Fibroblast of peridontal ligament (primary cell): Measurements from ENCODE around the gene PGA4.
"Not testable (repeated sequence)": the region's sequence is repeated elsewhere in the genome, so short reads cannot be mapped to it uniquely, and the experiment has no call there.

ENCODE experiments used
- DNase-seq: peaks from one replicate; pipeline ENCODE4 v3.0.0-alpha.2; 2010; ENCODE audit errors: extremely low read depth

Gene PGA4

DNA sequence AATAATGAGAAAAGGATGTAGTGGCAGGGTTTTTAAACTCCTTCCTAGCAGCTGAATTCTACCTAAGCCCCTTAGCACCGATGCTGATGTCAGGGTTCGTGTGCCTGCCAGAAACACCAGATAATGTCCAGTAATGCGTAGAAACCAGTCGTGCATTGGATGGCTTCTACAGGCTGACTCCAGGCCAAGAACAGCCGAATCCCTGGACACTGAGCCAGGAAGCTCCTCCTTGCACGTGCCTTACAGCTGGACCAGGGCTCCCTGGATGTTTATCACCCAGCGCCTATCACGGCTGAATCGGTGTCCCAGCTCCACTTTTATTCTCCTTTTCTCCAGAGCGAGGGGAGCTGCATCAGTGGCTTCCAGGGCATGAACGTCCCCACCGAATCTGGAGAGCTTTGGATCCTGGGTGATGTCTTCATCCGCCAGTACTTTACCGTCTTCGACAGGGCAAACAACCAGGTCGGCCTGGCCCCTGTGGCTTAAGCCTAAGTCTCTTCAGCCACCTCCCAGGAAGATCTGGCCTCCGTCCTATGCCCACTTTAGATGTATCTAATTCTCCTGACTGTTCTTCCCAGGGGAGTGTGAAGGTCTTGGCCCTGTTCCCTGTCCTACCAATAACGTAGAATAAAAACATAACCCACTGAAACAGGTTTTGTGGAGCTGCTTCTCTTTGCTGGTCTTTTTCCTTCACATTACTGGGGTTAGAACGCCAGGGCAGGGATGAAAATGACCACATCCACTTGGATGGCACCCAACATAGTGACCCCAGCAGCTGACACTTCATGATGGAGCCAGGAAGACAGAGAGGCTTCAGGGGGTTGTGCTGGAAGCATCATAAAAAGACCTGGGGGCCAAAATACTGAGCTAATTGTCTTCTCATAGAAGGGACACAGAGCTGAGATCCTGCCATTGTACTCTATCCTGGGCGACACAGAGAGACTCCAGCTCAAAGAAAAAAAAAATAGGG is 28.9 kb downstream of the PGA4 start:
- DNase-seq: not testable (repeated sequence)

DNA sequence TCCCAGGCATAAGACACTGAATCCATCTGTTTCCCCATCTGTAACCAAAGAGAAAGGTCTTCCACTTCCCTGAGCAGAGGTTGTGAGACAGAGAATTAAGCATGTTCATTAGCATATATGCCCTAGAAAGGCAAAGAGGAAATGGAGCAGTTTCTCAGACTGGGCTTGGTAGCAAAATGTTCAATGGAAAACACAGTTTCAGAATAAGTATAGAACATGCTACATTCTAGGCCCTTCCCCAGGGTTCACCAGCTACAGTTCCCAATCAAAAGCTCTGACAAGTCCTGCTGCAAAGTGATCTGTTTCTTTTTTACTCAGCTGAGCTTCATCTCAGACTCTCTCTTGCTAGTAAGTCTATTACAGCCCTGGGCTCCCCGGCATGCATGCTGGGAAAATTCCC is 30.2 kb downstream of the PGA4 start:
- not testable (repeated sequence) for DNase-seq

DNA sequence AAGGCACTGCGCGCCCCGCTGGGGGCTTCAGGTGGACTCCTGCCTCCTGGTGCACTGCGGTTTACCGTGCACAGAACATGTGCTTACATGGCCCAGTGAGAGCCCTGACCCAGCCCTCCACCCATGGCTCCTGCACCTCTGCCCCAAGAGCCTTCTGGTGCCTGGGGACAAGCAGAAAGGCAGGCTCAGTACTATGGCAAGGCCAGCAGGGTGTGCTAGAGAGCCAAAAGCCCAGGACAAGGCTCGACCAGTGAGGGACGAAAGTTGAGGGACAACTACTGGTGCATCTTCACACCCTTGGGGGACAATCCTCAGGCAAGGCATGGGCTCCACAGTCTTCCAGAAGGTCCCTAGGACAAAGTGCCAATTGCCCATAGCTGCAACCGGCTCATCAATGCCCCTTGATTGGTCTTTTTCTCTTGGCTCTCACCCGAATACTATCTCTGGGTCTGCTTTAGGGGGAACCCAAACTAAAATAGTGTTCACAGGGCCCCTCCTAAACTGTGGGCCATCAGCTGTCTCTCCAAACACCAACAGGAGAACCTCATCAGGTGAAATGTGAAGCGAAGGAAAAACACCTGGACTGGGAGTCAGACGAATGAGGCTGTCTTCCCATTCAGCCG is 32.4 kb downstream of the PGA4 start:
- DNase-seq: peak; percentile 58

DNA sequence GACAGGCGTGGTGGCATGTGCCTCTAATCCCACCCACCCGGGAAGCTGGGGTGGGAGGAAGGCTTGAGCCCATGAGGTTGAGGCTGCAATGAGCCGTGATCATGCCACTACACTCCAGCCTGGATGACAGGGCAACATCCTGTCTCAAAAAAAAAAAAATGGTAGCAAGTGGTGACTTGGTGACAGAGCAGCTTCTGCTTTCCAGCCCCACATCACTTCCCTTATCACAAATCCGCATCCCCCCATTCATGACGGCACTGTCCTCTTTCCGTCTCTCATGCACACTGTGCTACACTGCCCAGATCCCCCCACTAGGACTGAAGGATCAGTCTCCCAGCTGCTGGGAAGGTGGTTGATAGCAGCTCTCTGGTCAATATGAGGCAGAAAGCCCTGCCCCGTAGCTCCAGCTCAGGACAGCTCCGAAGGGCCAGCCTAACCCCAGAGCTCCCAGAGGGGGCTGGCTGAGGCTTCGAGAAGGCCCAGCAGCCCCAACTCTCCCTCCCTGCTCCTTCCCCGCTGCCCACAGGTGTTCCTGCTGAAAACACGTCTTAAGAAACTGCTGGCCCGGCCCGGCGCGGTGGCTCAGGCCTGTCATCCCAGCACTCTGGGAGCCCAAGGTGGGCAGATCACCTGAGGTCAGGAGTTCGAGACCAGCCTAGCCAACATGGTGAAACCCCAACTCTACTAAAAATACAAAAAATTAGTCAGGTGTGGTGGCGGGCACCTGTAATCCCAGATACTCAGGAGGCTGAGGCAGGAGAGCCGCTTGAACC is 34.7 kb downstream of the PGA4 start:
- no peak for DNase-seq

DNA sequence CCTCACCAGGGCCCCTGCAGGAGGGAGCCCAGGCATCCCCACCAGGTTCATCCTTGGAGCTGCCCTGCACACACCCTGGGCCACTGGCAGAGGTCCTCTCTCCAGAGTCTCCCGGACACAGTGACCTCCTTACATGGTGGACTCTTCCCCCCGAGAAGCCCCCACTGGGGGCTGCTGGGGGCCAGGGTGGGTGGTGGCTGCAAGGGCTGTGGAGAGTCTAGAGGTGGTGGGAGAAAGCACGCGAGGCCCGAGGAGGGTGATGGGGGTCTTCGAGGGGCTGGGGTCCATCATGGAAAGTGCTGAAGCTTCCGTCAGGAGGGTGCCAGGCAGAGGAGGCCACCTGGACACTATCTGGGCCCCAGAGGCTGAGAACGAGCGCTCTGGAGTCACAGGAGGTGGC is 36.4 kb downstream of the PGA4 start:
- no peak for DNase-seq

DNA sequence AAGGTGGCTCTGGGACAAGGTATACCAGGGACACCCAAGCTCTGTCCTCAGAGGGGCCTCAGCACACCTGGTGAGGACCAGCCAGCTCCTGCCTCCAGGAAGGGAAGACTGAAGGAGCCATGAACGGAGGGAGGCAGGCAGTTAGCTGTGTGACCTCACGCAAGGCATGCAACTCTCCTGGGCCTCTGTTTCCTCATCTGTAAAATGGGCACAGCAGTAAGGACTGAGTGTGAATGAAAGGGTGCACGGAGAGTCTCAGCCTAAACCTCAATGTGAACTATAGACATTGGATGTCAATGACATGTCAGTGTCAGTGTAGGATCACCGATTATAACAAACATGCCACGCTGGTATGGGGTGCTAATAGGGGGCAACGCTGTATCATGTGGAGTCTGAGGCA is 37.2 kb downstream of the PGA4 start:
- no peak for DNase-seq

DNA sequence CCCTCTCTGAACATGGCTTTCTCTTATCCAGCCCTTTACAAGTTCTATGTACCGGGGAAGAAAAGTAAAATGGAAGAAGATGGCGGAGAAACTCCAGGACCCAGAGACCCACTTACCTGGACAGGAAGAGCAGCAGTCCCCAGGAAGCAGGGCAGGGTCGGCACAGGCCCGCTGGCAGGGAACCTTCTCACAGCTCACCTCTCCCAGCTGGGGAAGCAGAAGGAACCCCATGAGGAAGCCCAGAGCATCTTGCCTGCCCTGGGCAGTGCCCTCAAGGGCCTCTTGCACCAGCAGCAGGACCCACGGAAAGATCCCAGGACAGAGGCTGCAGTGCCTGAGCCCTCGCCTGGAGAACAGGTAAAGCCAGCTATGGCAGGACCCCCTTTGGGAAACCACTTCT is 42.2 kb downstream of the PGA4 start:
- no peak for DNase-seq

DNA sequence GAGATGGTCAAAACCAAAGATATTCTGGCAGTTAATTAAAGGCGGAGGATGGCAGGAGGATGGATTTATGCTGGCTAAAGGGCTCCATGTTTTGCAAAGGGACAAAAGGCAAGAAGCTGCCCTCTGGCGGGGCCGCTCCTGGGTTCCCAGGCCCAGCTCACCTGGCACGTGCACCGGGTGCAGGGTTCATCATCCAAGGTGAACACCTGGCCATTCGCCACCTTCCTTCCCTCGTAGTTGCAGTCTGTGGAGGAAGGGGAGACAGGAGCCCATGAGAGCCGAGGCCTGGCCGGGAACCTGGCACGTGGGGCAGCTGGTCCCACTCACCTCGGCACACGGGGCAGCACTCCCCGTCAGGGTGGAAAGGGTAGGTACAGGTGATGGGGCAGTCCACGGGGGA is 42.6 kb downstream of the PGA4 start:
- DNase-seq: no peak

DNA sequence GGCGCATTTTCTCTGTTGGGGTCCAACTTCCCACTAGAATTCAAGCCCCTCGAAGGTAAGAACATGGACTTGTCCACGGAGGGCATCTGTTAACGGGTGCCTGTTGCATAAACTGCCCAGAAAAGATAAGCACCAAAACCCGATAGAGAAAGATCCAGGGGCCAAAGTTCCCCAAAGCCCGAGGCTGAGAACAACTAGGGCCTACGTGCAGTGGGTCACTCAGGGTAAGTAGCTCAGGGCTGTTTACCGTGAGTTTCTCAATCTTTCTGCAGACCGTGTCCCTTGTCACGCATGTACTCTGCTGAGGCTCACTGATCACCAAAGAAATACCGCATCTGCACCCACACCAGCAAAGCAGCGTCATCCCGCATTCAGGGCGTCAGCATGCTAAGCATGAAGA is 43.2 kb downstream of the PGA4 start:
- DNase-seq: no peak

DNA sequence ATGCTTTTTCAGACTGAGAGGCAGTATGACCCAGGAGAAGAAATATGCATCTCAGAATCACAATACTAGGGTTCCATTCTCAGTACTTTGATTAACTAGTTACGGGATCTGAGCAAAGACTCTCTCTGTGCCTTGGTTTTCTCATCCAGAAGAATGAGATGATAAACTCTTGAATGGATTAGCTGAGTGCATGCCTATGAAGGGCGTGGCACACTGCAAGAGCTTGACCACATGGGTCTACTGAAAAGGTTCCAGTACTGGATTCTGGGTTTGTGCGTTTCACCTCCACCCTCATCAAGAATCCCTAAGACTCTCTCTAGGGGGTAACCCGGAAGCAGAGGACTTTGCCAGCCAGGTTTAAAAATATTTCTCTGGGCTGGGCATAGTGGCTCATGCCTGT is 44.5 kb downstream of the PGA4 start:
- DNase-seq: peak; percentile 29

DNA sequence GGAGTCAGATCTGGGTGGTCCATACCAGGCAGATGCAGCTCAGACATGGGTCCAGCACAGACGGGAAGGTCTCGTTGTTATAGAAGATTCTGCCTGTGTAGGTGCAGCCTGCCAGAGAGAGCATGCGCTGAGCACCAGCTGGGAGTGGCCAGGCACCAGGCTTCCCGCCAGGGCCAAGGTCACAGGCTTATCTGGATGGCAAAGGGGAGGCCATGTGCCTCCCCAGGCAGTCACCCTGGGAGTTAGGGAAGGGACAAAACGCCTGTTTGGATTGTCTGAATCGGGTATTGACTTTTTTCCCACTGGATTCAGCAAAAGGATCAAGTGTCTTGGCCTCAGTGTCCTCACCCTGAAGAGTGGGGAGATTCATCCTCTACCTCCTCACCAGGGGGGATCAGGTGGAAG is 45.3 kb downstream of the PGA4 start:
- no peak for DNase-seq

DNA sequence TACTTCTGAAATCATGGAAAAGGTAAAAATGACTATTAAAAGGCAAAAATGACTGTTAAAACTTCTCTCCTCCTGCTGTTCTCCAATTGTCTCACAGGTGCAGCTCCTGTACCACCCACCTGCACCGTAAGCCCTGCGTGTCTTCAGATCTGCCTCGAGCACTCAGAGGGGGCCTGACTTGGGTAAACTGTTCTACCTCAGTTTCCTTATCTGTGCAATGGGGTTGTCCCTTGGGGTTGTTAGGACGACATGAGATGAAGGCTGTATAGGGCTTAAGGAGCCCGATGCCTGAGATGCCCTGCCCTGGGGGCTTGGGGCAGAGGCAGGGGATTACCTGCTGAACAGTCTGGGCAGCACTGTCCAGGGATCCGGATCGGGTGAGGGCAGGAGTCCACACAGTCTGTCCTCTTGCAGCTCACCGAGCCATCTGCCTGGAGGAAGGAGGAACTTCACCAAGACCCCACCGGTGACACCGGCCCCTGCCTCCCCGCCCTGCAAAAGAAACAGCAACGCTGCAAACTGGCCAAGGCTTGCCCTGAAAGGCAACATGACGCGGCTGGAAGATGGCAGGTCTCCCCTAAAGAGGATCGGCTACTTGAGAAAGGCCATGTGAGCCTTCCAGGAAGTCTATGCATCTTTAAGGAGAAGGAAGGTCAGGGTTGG is 46.6 kb downstream of the PGA4 start:
- DNase-seq: no peak

DNA sequence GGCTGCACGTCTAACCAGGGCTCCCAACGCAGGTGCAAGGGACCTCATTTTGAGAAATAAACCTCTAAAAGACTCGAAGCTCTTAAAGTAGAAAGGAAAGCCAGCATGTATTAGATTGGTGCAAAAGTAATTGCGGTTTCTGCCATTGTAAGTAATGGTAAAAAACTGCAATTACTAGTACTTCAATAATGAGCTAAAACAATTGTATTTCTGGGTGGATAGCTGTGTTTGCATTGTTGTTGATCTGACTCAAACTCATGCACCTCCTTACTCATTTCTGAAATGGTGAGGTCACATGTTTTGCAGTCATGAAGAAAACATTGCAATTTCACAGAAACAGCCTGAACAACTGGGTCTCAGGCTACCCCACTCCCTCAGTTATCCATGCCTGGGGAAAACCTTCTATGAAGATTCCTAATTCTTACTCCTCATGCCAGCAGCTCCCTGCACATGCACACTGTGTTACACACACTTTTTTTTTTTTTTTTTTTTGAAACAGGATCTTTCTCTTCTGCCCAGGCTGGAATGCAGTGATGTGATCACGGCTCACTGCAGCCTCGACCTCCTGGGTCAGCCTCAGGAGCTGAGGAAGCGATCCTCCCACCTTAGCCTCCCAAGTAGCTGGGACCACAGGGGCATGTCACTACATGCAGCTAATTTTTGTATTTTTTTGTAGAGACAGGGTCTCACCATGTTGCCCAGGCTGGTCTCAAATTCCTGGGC is 48.4 kb downstream of the PGA4 start:
- peak; percentile 52 for DNase-seq

DNA sequence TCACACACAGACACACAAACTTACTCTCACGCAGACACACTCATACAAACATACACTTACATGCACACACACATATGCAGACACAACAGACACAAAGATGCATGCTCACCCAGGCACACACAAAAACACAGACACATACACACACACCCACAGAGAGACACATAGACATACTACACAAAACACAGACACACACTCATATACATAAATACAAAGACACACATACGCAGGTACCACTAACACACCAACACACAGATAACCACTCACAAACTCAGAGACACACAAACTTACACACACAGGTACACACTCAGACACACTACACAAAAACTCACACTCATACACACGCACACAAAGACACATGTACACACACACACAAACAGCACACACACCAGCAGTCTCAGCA is 50.6 kb downstream of the PGA4 start:
- DNase-seq: no peak

DNA sequence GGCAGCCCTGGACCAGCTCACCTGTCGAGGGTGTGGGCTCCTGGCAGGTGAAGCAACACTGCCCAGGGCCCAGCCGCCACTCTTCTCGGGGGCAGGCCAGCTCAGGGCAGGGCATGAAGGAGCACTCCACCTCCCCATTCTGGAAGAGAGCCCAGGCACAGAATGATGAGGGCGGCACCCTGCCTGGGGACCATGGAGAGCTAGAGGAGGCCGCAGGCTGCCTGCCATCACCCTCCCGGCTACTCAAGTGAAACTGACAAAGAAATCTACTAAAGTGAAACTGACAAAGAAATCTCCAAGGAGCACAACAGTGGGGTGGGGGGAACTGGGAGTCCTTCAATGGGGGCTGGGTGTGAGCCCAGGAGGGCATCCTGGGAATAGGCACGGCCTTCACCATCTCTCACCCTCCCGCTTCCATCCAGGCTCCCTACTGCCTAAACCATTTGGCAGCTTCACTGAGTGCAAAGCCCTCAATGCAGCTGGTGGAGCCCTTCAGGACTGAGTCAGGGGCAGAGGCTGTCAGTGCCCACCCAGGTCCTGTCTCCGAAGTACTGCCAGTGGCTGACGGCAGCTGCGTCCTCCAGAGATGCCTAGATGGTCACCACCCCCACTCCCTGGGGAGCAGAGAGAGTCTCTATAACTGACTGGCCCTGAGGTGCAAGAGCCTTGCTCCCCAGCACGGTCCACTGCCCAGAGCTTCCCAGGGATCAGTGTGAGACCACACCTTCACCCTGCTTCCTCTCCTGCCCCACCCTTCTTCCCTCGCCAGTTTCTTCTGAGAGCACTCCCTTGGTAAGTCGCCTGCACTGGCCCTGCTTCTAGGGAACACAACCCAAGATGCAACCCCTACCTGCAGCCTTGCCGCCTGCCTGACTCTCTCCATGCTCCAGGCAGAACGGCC is 51.3 kb downstream of the PGA4 start:
- DNase-seq: no peak

DNA sequence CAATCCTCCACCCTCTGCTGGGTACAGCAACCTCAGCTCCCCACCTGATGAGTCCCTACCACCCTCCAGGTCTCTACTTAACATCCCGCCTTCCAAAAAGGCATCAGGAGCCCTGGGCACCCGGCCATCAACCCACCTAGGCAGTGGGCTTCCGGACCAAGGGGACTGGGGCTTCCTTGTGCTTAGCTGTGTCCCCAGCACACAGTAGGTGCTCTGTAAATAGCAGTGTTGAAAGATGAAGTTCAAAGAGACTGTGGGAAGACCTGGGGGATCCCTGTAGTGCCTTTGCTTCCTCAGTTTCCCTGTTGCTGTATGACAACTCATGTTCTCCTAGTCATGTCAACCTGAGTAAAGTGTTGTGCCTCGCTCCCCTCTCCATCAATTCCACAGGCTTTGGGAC is 51.9 kb downstream of the PGA4 start:
- DNase-seq: no peak

DNA sequence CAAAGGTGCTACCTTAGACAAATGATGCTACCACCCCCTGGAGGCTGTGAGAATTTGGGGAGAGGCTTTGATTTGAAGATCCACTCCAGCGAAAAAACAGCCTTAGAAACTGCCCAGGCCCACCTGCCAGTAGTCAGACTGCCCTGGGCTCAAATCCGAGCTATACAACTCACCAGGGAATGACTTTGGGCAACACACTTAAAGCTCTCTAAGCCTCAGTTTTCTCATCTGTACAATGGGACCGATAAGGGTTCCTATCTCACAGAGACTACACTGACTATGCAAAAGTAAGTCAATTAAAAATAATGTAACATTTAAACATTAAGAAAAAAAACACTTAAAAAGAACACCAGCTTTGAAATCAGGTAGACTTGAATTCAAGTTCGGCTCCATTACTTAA is 53.0 kb downstream of the PGA4 start:
- DNase-seq: no peak

DNA sequence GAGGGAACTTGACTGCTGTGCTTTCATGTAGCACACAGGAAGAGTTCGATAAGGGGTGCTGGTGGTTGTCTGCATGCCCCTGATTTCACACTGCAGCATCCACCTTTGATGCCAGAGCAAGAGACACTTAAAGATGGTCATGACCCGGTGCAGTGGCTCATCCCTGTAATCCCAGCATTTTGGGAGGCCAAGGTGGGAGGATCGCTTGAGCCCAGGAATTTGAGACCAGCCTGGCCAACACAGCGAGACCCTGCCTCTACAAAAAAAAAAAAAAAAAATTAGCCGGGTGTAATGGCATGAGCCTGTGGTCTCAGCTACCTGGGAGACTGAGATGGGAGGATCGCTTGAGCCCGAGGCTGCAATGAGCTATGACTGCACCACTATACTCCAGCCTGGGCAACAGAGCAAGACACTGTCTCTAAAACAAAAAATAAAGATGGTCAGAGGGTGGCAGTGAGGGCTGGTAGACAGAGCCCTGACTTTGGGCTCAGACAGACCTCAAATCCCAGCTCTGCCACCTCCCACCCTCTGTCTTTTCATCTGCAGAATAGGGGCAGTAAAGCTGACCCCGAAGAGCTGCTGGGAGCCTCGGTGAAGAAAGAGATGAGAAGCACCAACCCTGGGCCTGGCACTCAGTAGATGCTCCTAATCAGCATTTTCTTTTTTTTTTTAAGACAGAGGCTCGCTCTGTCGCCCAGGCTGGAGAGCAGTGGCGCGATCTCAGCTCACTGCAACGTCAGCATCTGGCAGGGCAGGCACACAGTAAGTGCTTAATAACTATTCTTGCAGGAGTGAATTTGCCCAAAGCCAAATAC is 55.2 kb downstream of the PGA4 start:
- no peak for DNase-seq

DNA sequence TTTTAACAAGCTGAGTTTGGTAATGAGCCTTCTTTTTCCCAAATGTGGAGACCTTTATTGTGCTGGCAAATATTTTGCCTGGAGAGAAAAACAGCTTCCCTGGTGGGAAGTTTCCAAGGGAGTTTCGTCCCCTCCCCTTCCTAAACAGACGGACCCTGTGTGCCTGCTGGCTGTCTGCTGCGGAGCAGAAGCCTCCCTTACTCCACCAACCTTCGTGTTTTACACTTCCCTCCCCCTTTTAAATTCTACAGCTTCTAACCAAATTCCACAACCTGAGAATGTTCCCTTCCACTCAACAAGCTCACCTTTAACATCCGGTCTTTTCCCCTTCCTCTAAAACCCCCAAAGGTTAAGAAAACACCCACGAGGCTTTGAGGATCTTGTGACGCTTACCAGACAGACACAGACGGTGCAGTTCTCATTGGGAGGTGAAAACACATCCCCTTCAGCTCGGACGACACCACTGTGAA is 55.9 kb downstream of the PGA4 start:
- DNase-seq: no peak
